ENCODE data around the gene GPR119. TPM values are rescaled to one million over a fixed set of nuclear protein-coding genes. Genes with fewer than 3 reads are reported as not detected.
"Not testable (repeated sequence)": the region's sequence is repeated elsewhere in the genome, so short reads cannot be mapped to it uniquely, and the experiment has no call there.

GPR119 gene
- not detected for polyA plus RNA-seq (2012; ENCODE audit: insufficient read depth, insufficient read length, low read depth)

DNA sequence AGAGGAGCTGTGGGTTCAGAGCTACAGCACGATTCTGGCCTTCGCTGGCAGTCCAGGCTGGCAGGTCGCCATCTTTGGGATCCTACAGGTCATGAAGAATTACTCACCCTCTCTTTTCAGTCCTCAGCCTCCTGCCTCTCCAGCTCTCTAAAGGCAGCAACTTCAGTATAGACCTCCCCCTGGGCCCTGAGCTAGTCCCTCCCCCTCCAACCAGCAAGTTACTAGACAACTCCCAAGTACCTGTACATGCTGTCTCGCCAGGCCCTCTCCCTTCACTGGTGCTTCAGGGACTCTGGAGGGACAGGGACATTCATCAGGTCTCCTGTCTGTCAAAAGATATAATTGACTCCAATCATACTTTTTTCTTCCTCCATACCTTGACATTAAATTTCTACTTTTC is at the start of gene GPR119:
Gene GPR119, minus strand, starts transcription at position 155 of the 400 bp plus-strand sequence. CDS start 227 bp downstream, outside the sequence.
- H3K4me3 ChIP-seq (ENCODE audit: low read depth, low read length): no peak within 1 kb of the TSS
- no peaks in the 10 kb centered on the region for H3K36me3 ChIP-seq
- no peaks in the 10 kb centered on the region for H3K27me3 ChIP-seq
- no peaks in the 10 kb centered on the region for H3K4me1 ChIP-seq
- DNase-seq: no peak
- H3K9me3 ChIP-seq: no peaks in the 10 kb centered on the region
- TF ChIP-seq, protein P1, sequence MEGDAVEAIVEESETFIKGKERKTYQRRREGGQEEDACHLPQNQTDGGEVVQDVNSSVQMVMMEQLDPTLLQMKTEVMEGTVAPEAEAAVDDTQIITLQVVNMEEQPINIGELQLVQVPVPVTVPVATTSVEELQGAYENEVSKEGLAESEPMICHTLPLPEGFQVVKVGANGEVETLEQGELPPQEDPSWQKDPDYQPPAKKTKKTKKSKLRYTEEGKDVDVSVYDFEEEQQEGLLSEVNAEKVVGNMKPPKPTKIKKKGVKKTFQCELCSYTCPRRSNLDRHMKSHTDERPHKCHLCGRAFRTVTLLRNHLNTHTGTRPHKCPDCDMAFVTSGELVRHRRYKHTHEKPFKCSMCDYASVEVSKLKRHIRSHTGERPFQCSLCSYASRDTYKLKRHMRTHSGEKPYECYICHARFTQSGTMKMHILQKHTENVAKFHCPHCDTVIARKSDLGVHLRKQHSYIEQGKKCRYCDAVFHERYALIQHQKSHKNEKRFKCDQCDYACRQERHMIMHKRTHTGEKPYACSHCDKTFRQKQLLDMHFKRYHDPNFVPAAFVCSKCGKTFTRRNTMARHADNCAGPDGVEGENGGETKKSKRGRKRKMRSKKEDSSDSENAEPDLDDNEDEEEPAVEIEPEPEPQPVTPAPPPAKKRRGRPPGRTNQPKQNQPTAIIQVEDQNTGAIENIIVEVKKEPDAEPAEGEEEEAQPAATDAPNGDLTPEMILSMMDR (IDR thresholded peaks at IDR 0.05; ENCODE audit: low read depth, low read length): no peak

DNA sequence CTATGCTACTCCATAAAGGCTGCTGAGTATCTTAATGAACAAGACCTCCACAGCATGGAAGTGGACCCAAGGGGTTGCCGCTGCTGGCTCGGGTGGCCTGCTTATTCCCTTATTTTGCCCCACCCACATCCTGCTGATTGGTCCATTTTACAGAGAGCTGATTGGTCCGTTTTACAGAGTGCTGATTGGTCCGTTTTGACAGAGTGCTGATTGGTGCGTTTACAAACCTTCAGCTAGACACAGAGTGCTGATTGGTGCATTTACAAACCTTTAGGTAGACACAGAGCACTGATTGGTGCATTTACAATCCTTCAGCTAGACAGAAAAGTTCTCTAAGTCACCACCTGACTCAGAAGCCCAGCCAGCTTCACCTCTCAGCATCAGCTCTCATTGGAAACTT is 43.8 kb upstream of the GPR119 start:
- H3K4me1 ChIP-seq; DNase-seq; H3K9me3 ChIP-seq; H3K27me3 ChIP-seq; H3K4me3 ChIP-seq (ENCODE audit: low read depth, low read length); H3K36me3 ChIP-seq: not testable (repeated sequence)

DNA sequence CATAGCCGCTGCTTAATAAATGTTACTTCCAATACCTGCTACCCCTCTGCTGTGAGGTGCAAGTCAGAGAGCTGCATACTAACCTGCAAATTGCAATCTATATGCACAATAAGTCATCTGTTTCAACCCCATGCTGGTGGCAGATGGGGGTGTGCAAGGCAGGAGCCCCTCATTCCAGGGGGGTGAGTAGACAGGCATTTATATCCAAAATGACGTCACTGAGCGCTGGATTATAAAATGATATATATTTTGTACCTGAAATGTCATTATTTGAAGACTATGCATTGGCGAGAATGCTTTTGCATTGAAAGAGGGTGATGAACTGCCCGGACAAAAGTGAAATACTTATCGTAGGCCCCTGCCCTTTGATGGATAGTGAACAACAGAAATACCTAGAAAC is 41.1 kb upstream of the GPR119 start:
- TF ChIP-seq, protein P1 (IDR thresholded peaks at IDR 0.05; ENCODE audit: low read depth, low read length): no peak
- no peak for DNase-seq
- Histone ChIP-seq H3K4me1 (no peaks in the 10 kb centered on the region), H3K4me3 (ENCODE audit: low read depth, low read length) (no peak overlapping the region), H3K9me3 (no peaks in the 10 kb centered on the region), H3K27me3 (no peaks in the 10 kb centered on the region), H3K36me3 (no peaks in the 10 kb centered on the region)

DNA sequence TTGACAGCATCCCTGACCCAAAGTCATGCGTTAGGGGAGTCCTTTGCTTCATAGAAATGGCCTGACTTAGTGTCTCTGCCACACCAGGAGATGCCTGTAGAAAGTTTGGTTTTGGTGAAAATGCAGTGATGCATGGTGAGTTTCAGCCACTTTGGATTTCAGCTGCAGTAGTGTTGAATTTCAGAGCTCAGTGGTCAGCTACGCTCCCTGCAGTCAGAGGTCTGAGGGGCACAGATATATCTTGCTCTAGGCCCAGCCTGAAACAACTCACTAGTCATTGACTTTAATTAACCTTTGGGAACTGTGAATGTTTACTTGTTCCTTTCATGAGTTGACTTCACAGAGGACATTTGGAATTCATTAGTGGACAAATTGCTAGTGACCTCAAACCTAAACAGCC is 33.8 kb upstream of the GPR119 start:
- no peaks in the 10 kb centered on the region for H3K27me3 ChIP-seq
- TF ChIP-seq, protein P1 (IDR thresholded peaks at IDR 0.05; ENCODE audit: low read depth, low read length): no peak
- H3K4me3 ChIP-seq (ENCODE audit: low read depth, low read length): no peak overlapping the region
- H3K9me3 ChIP-seq: no peaks in the 10 kb centered on the region
- no peak for DNase-seq
- no peaks in the 10 kb centered on the region for H3K4me1 ChIP-seq
- H3K36me3 ChIP-seq: no peaks in the 10 kb centered on the region

DNA sequence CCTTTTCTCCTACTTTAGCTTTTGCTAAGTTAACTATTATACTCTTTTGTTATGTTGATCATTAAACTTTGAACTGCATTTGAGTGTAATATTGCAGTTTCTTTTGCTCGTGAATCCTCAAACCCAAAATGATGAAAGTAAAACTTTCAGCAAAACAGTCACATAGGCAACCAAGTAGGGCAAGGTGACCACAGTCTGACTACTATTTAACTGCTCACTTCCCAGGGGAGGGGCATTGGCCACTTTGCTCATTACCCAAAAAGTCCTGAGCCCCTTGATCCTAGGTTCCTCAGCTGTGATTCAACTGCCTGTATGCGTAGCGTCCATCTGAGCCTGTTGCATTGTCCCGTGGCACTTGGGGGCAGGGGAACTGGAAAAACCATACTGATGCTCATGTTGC is 33.3 kb upstream of the GPR119 start:
- Histone ChIP-seq H3K27me3 (no peaks in the 10 kb centered on the region), H3K36me3 (no peaks in the 10 kb centered on the region), H3K9me3 (no peaks in the 10 kb centered on the region), H3K4me1 (no peaks in the 10 kb centered on the region), H3K4me3 (ENCODE audit: low read depth, low read length) (no peak overlapping the region)
- TF ChIP-seq, protein P1 (IDR thresholded peaks at IDR 0.05; ENCODE audit: low read depth, low read length): no peak
- DNase-seq: no peak

DNA sequence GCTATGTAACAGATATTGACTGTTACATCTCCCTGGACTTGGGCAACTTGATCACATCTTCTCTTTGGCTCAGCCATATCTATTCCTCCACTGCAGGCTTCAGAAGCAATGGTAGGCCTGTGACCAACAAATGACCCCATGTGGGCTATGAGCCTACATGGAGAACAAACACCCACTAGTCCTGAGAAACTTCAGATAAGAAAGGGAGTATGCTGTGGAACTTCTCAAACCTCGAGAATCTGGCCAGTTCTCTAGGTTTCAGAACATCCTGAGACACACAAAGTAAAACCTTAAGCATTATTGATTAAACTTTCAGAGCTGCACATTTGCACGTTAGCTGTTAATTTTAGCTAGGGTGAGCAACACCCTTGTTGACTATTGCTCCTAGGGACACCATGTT is 32.6 kb upstream of the GPR119 start:
- Histone ChIP-seq H3K4me1 (no peaks in the 10 kb centered on the region), H3K9me3 (no peaks in the 10 kb centered on the region), H3K27me3 (no peaks in the 10 kb centered on the region), H3K4me3 (ENCODE audit: low read depth, low read length) (no peak overlapping the region), H3K36me3 (no peaks in the 10 kb centered on the region)
- TF ChIP-seq, protein P1 (IDR thresholded peaks at IDR 0.05; ENCODE audit: low read depth, low read length): no peak
- DNase-seq: no peak

DNA sequence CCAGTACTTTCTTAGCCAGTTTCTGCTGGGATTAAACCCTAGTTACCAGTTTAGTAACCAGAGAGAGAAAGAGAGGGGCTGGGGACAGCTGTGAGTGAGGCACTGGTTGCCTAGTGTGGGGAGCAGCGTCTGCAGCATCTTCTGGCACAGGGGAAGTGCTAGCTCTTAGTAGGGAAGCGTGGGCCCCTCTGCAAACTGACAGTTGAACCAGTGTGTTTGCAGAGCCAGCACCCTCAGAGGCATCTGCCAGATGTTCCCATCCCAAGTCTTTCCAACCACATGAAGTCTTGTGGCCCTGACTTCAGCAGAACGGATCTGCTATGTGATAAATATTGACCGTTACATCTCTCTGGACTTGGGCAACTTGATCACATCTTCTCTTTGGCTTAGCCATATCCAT is 31.3 kb upstream of the GPR119 start:
- no peaks in the 10 kb centered on the region for H3K27me3 ChIP-seq
- TF ChIP-seq, protein P1 (IDR thresholded peaks at IDR 0.05; ENCODE audit: low read depth, low read length): no peak
- H3K9me3 ChIP-seq: no peaks in the 10 kb centered on the region
- H3K36me3 ChIP-seq: no peaks in the 10 kb centered on the region
- DNase-seq: no peak
- H3K4me3 ChIP-seq (ENCODE audit: low read depth, low read length): no peak overlapping the region
- H3K4me1 ChIP-seq: no peaks in the 10 kb centered on the region
